ENCODE data around the gene SELENBP1.
"Not testable (repeated sequence)": the region's sequence is repeated elsewhere in the genome, so short reads cannot be mapped to it uniquely, and the experiment has no call there.

SELENBP1 gene

GRCh38 chr1:151362308-151363155 is 10.0 kb downstream of the SELENBP1 start:
- H3K4me3 ChIP-seq (ENCODE audit: low read length in 2 of 2) = no peak overlapping the region
- no peaks in the 10 kb centered on the region for H3K4me1 ChIP-seq (ENCODE audit: control insufficient read depth, insufficient read depth, low read length)
- H3K27me3 ChIP-seq (ENCODE audit: control insufficient read depth in 1 of 2, insufficient read depth in 2 of 2, low read length in 2 of 2) = no peaks in the 10 kb centered on the region
- H3K27ac ChIP-seq (ENCODE audit: low read length) = no peak overlapping the region
- no peak overlapping the region for H3K9ac ChIP-seq (ENCODE audit: low read length in 2 of 2)
- peaks cover 24 to 28% of the 10 kb centered on the region in 2 donors for H3K36me3 ChIP-seq (ENCODE audit: control insufficient read depth in 2 of 2, insufficient read depth in 2 of 2, low read length in 2 of 2)
- H3K9me3 ChIP-seq (ENCODE audit: control insufficient read depth in 2 of 2, low read length in 2 of 2) = peaks cover 0 to 5% of the 10 kb centered on the region in 2 donors

GRCh38 chr1:151361883-151362282 is 10.6 kb downstream of the SELENBP1 start:
- H3K36me3 ChIP-seq (ENCODE audit: control insufficient read depth in 2 of 2, insufficient read depth in 2 of 2, low read length in 2 of 2) = peaks cover 23 to 26% of the 10 kb centered on the region in 2 donors
- H3K27me3 ChIP-seq (ENCODE audit: control insufficient read depth in 1 of 2, insufficient read depth in 2 of 2, low read length in 2 of 2) = no peaks in the 10 kb centered on the region
- peaks cover 0 to 5% of the 10 kb centered on the region in 2 donors for H3K9me3 ChIP-seq (ENCODE audit: control insufficient read depth in 2 of 2, low read length in 2 of 2)
- H3K4me3 ChIP-seq (ENCODE audit: low read length in 2 of 2) = no peak overlapping the region
- no peaks in the 10 kb centered on the region for H3K4me1 ChIP-seq (ENCODE audit: control insufficient read depth, insufficient read depth, low read length)
- H3K9ac ChIP-seq (ENCODE audit: low read length in 2 of 2) = no peak overlapping the region
- no peak overlapping the region for H3K27ac ChIP-seq (ENCODE audit: low read length)

- H3K9ac ChIP-seq (ENCODE audit: low read length in 2 of 2) = no peak overlapping the region
- no peaks in the 10 kb centered on the region for H3K27me3 ChIP-seq (ENCODE audit: control insufficient read depth in 1 of 2, insufficient read depth in 2 of 2, low read length in 2 of 2)
- H3K4me3 ChIP-seq (ENCODE audit: low read length in 2 of 2) = no peak overlapping the region
- H3K4me1 ChIP-seq (ENCODE audit: control insufficient read depth, insufficient read depth, low read length) = no peaks in the 10 kb centered on the region
- no peaks in the 10 kb centered on the region for H3K36me3 ChIP-seq (ENCODE audit: control insufficient read depth in 2 of 2, insufficient read depth in 2 of 2, low read length in 2 of 2)
- no peak overlapping the region for H3K27ac ChIP-seq (ENCODE audit: low read length)
- no peaks in the 10 kb centered on the region for H3K9me3 ChIP-seq (ENCODE audit: control insufficient read depth in 2 of 2, low read length in 2 of 2)
These were observed 15.8 kb downstream of the SELENBP1 start for GRCh38 chr1:151356696-151357095.

GRCh38 chr1:151352021-151352718 is 20.3 kb downstream of the SELENBP1 start:
- H3K9me3 ChIP-seq (ENCODE audit: control insufficient read depth in 2 of 2, low read length in 2 of 2) = no peaks in the 10 kb centered on the region
- peaks cover 7% of the 10 kb centered on the region for H3K4me1 ChIP-seq (ENCODE audit: control insufficient read depth, insufficient read depth, low read length)
- H3K4me3 ChIP-seq (ENCODE audit: low read length in 2 of 2) = no peak overlapping the region
- no peak overlapping the region for H3K9ac ChIP-seq (ENCODE audit: low read length in 2 of 2)
- H3K27ac ChIP-seq (ENCODE audit: low read length) = no peak overlapping the region
- H3K27me3 ChIP-seq (ENCODE audit: control insufficient read depth in 1 of 2, insufficient read depth in 2 of 2, low read length in 2 of 2) = no peaks in the 10 kb centered on the region
- H3K36me3 ChIP-seq (ENCODE audit: control insufficient read depth in 2 of 2, insufficient read depth in 2 of 2, low read length in 2 of 2) = no peaks in the 10 kb centered on the region

GRCh38 chr1:151350323-151350722 is 22.2 kb downstream of the SELENBP1 start:
- H3K9me3 ChIP-seq (ENCODE audit: control insufficient read depth in 2 of 2, low read length in 2 of 2); H3K36me3 ChIP-seq (ENCODE audit: control insufficient read depth in 2 of 2, insufficient read depth in 2 of 2, low read length in 2 of 2); H3K9ac ChIP-seq (ENCODE audit: low read length in 2 of 2); H3K27me3 ChIP-seq (ENCODE audit: control insufficient read depth in 1 of 2, insufficient read depth in 2 of 2, low read length in 2 of 2); H3K4me3 ChIP-seq (ENCODE audit: low read length in 2 of 2); H3K27ac ChIP-seq (ENCODE audit: low read length): not testable (repeated sequence)
- peaks cover 16% of the 10 kb centered on the region for H3K4me1 ChIP-seq (ENCODE audit: control insufficient read depth, insufficient read depth, low read length)

- Histone ChIP-seq H3K9ac (ENCODE audit: low read length in 2 of 2) (peak overlapping the region; percentile 69 to 88), H3K9me3 (ENCODE audit: control insufficient read depth in 2 of 2, low read length in 2 of 2) (no peaks in the 10 kb centered on the region), H3K27ac (ENCODE audit: low read length) (peak overlapping the region; percentile 95), H3K36me3 (ENCODE audit: control insufficient read depth in 2 of 2, insufficient read depth in 2 of 2, low read length in 2 of 2) (peaks cover 22 to 24% of the 10 kb centered on the region in 2 donors), H3K27me3 (ENCODE audit: control insufficient read depth in 1 of 2, insufficient read depth in 2 of 2, low read length in 2 of 2) (no peaks in the 10 kb centered on the region), H3K4me1 (ENCODE audit: control insufficient read depth, insufficient read depth, low read length) (peaks cover 16% of the 10 kb centered on the region), H3K4me3 (ENCODE audit: low read length in 2 of 2) (peak overlapping the region; percentile 94 to 99)
These were observed 24.8 kb downstream of the SELENBP1 start for GRCh38 chr1:151347523-151348246.

GRCh38 chr1:151346769-151347522 is 25.6 kb downstream of the SELENBP1 start, which contains the start of gene RFX5:
RFX5 (minus strand) TSS chr1:151347252; CDS start chr1:151346320, 932 bp downstream.
- no peaks in the 10 kb centered on the region for H3K9me3 ChIP-seq (ENCODE audit: control insufficient read depth in 2 of 2, low read length in 2 of 2)
- peak within 1 kb of the TSS; percentile 94 to 99 for H3K4me3 ChIP-seq (ENCODE audit: low read length in 2 of 2)
- H3K27ac ChIP-seq (ENCODE audit: low read length) = peak within 1 kb of the TSS; percentile 95
- peak within 1 kb of the TSS; percentile 88 to 96 for H3K9ac ChIP-seq (ENCODE audit: low read length in 2 of 2)
- H3K4me1 ChIP-seq (ENCODE audit: control insufficient read depth, insufficient read depth, low read length) = peaks cover 16% of the 10 kb centered on the region
- H3K36me3 ChIP-seq (ENCODE audit: control insufficient read depth in 2 of 2, insufficient read depth in 2 of 2, low read length in 2 of 2) = peaks cover 24 to 25% of the 10 kb centered on the region in 2 donors
- H3K27me3 ChIP-seq (ENCODE audit: control insufficient read depth in 1 of 2, insufficient read depth in 2 of 2, low read length in 2 of 2) = no peaks in the 10 kb centered on the region

- H3K9ac ChIP-seq (ENCODE audit: low read length in 2 of 2) = peak overlapping the region; percentile 88 to 96
These were observed 26.3 kb downstream of the SELENBP1 start for GRCh38 chr1:151346082-151346768.

GRCh38 chr1:151344291-151344690 is 28.2 kb downstream of the SELENBP1 start:
- H3K27me3 ChIP-seq (ENCODE audit: control insufficient read depth in 1 of 2, insufficient read depth in 2 of 2, low read length in 2 of 2) = no peaks in the 10 kb centered on the region
- H3K36me3 ChIP-seq (ENCODE audit: control insufficient read depth in 2 of 2, insufficient read depth in 2 of 2, low read length in 2 of 2) = peaks cover 26 to 27% of the 10 kb centered on the region in 2 donors
- no peak overlapping the region for H3K4me3 ChIP-seq (ENCODE audit: low read length in 2 of 2)
- H3K27ac ChIP-seq (ENCODE audit: low read length) = no peak overlapping the region
- H3K9ac ChIP-seq (ENCODE audit: low read length in 2 of 2) = no peak overlapping the region
- H3K4me1 ChIP-seq (ENCODE audit: control insufficient read depth, insufficient read depth, low read length) = peaks cover 16% of the 10 kb centered on the region
- H3K9me3 ChIP-seq (ENCODE audit: control insufficient read depth in 2 of 2, low read length in 2 of 2) = no peaks in the 10 kb centered on the region

More at GRCh38 chr1:151346082-151346768, 26.3 kb downstream of the SELENBP1 start:
- Histone ChIP-seq H3K9me3 (ENCODE audit: control insufficient read depth in 2 of 2, low read length in 2 of 2) (no peaks in the 10 kb centered on the region), H3K4me3 (ENCODE audit: low read length in 2 of 2) (peak overlapping the region; percentile 94 to 99), H3K4me1 (ENCODE audit: control insufficient read depth, insufficient read depth, low read length) (peaks cover 16% of the 10 kb centered on the region), H3K36me3 (ENCODE audit: control insufficient read depth in 2 of 2, insufficient read depth in 2 of 2, low read length in 2 of 2) (peaks cover 26 to 27% of the 10 kb centered on the region in 2 donors), H3K27ac (ENCODE audit: low read length) (peak overlapping the region; percentile 95), H3K27me3 (ENCODE audit: control insufficient read depth in 1 of 2, insufficient read depth in 2 of 2, low read length in 2 of 2) (no peaks in the 10 kb centered on the region)
